SK-N-SH (cell line): Measurements from ENCODE around the gene PCDHGA1. TPM values are rescaled to one million over a fixed set of nuclear protein-coding genes. Genes with fewer than 3 reads are reported as not detected.

ENCODE experiments used
- CTCF ChIA-PET: fragments of 300-600, 350-600 bp; formaldehyde crosslinking; extraction: SDS; loops from one replicate; lab custom pipeline; 2021; lab: Yijun Ruan, JAX
- POLR2A ChIA-PET: fragments of 350-600 bp; sonication (Branson Sonifier 250); formaldehyde crosslinking; extraction: SDS; loops from one replicate; lab custom pipeline; 2020; ENCODE audit warnings: antibody characterized with exemption, inconsistent platforms; lab: Yijun Ruan, JAX
- DNase-seq: peaks from one replicate; pipeline ENCODE4 v3.0.0; 2012
- H2AFZ ChIP-seq: fragments of 200-600 bp; sonication (generic); 2 replicates; pipeline ENCODE4 v1.8.1; 2016; ENCODE audit warnings: antibody characterized with exemption, mild to moderate bottlenecking, low read depth
- H3F3A ChIP-seq: fragments of 200-600 bp; sonication (generic); replicated peaks from 2 replicates; pipeline ENCODE3; 2016; ENCODE audit warnings: antibody characterized with exemption, mild to moderate bottlenecking; ENCODE audit not compliant: insufficient read depth
- H3K27ac ChIP-seq, 2 experiments: fragments of 200-500 bp in 1 of 2; fragments of 200-600 bp in 1 of 2; sonication (Bioruptor generic) in 1 of 2; sonication (generic), shearing (Covaris generic) in 1 of 2; 2 replicates each; pipeline versions ENCODE4 v1.5.1 to v1.6.1; 2014 to 2016; ENCODE audit warnings: low read depth in 2 of 2, inconsistent platforms in 1 of 2, low read length in 1 of 2, mild to moderate bottlenecking in 1 of 2, mixed read lengths in 1 of 2
- H3K27me3 ChIP-seq: fragments of 200-600 bp; sonication (generic), shearing (Covaris generic); 2 replicates; pipeline ENCODE4 v1.6.1; 2016; ENCODE audit warnings: mixed run types; ENCODE audit not compliant: insufficient read depth
- H3K36me3 ChIP-seq, 2 experiments: fragments of 200-500 bp in 1 of 2; fragments of 200-600 bp in 1 of 2; sonication (Bioruptor generic) in 1 of 2; sonication (generic) in 1 of 2; replicated peaks in 1 of 2; 2 replicates each; pipeline versions ENCODE3 to v1.5.1; 2014 to 2016; ENCODE audit warnings: low read length in 1 of 2, mild to moderate bottlenecking in 1 of 2; ENCODE audit not compliant: insufficient read depth in 2 of 2, control insufficient read depth in 1 of 2
- H3K4me1 ChIP-seq, 2 experiments: fragments of 200-500 bp in 1 of 2; fragments of 200-600 bp in 1 of 2; sonication (Bioruptor generic) in 1 of 2; sonication (generic), shearing (Covaris generic) in 1 of 2; 2 replicates each; pipeline versions ENCODE4 v1.5.1 to v1.6.1; 2014 to 2016; ENCODE audit warnings: low read depth in 1 of 2, low read length in 1 of 2, mixed run types in 1 of 2; ENCODE audit not compliant: insufficient read depth in 2 of 2, control insufficient read depth in 1 of 2
- H3K4me2 ChIP-seq: fragments of 200-600 bp; sonication (generic), shearing (Covaris generic); 2 replicates; pipeline ENCODE4 v1.6.1; 2017; ENCODE audit warnings: mixed run types
- H3K4me3 ChIP-seq, 2 experiments: fragments of 200-500 bp in 1 of 2; fragments of 200-600 bp in 1 of 2; sonication (Bioruptor generic) in 1 of 2; sonication (generic), shearing (Covaris generic) in 1 of 2; 2 replicates each; pipeline versions ENCODE4 v1.5.1 to v1.8.1; 2014 to 2016; ENCODE audit warnings: low read depth in 2 of 2, inconsistent platforms in 1 of 2, low read length in 1 of 2, mild to moderate bottlenecking in 1 of 2, mixed read lengths in 1 of 2, moderate library complexity in 1 of 2
- H3K79me2 ChIP-seq: fragments of 200-600 bp; sonication (generic); 2 replicates; pipeline ENCODE4 v1.8.1; 2017; ENCODE audit warnings: mild to moderate bottlenecking; ENCODE audit not compliant: insufficient read depth
- H3K9ac ChIP-seq: fragments of 200-600 bp; sonication (generic); 2 replicates; pipeline ENCODE4 v1.6.1; 2017; ENCODE audit warnings: mixed run types
- H3K9me2 ChIP-seq: fragments of 200-600 bp; sonication (generic); 2 replicates; pipeline ENCODE4 v1.6.1; 2017; ENCODE audit warnings: mixed run types
- H3K9me3 ChIP-seq: fragments of 200-600 bp; sonication (generic); 2 replicates; pipeline ENCODE4 v1.6.1; 2017; ENCODE audit warnings: mixed run types, mild to moderate bottlenecking, moderate library complexity
- H4K20me1 ChIP-seq: fragments of 200-600 bp; sonication (generic); 2 replicates; pipeline ENCODE4 v1.6.1; 2017; ENCODE audit warnings: mild to moderate bottlenecking, mixed run types; ENCODE audit not compliant: insufficient read depth
- CTCF ChIP-seq: fragments of 200-600 bp; sonication (generic); IDR thresholded peaks from 2 replicates; pipeline ENCODE4 v1.6.1; 2017; ENCODE audit warnings: antibody characterized with exemption, mild to moderate bottlenecking, moderate library complexity
- FOSL2 ChIP-seq: IDR thresholded peaks from 2 replicates; pipeline ENCODE4 v1.4.0; 2012; ENCODE audit warnings: low read depth, mild to moderate bottlenecking, moderate library complexity, borderline replicate concordance
- FOXM1 ChIP-seq: IDR thresholded peaks from 2 replicates; pipeline ENCODE4 v1.4.0; 2012; ENCODE audit warnings: low read depth, mild to moderate bottlenecking
- GATA2 ChIP-seq: sonication (generic); formaldehyde crosslinking; IDR thresholded peaks from 2 replicates; pipeline ENCODE4 v1.5.0; 2020; ENCODE audit warnings: mild to moderate bottlenecking, missing genetic modification reagents
- IRF3 ChIP-seq: fragments of 150-350 bp; IDR thresholded peaks from 2 replicates; pipeline ENCODE4 v1.6.1; 2016; ENCODE audit warnings: mild to moderate bottlenecking, low read depth, low read length
- JUND ChIP-seq: IDR thresholded peaks from 2 replicates; pipeline ENCODE4 v1.4.0; 2012
- MEF2A ChIP-seq: IDR thresholded peaks from 2 replicates; pipeline ENCODE4 v1.4.0; 2012; ENCODE audit warnings: low read depth, borderline replicate concordance
- PBX3 ChIP-seq: IDR thresholded peaks from 2 replicates; pipeline ENCODE4; 2012
- POLR2AphosphoS5 ChIP-seq: IDR thresholded peaks from 2 replicates; pipeline ENCODE4 v1.6.1; 2012; ENCODE audit warnings: low read depth, low read length
- RCOR1 ChIP-seq: fragments of 150-350 bp; IDR thresholded peaks from 2 replicates; pipeline ENCODE4 v1.6.1; 2017; ENCODE audit warnings: antibody characterized with exemption, low read length
- REST ChIP-seq: IDR thresholded peaks from 2 replicates; pipeline ENCODE4 v1.6.1; 2012; ENCODE audit warnings: mild to moderate bottlenecking, low read depth, low read length, moderate library complexity
- RXRA ChIP-seq: IDR thresholded peaks from 2 replicates; pipeline ENCODE4 v1.4.0; 2012; ENCODE audit warnings: low read depth, mild to moderate bottlenecking, borderline replicate concordance
- SIN3A ChIP-seq: IDR thresholded peaks from 2 replicates; pipeline ENCODE4 v1.6.1; 2012; ENCODE audit warnings: low read depth, mild to moderate bottlenecking, low read length, moderate library complexity, borderline replicate concordance
- USF1 ChIP-seq: IDR thresholded peaks from 2 replicates; pipeline ENCODE4 v1.4.0; 2012; ENCODE audit warnings: low read depth, borderline replicate concordance
- USF2 ChIP-seq: fragments of 150-350 bp; IDR thresholded peaks from 2 replicates; pipeline ENCODE4 v1.6.1; 2017; ENCODE audit warnings: antibody characterized with exemption, low read length, low read depth, borderline replicate concordance
- YY1 ChIP-seq: IDR thresholded peaks from 2 replicates; pipeline ENCODE4 v1.4.0; 2012; ENCODE audit warnings: low read depth, mild to moderate bottlenecking
- WGBS: methylation state at CpG from one replicate; pipeline ENCODE4 v1.1.6; 2017; ENCODE audit warnings: low lambda C conversion rate; 5-methylcytosine and 5-hydroxymethylcytosine counted together
- polyA plus RNA-seq, 3 experiments: library from polyadenylated mRNA; depleted of rRNA; stranded (reverse); fragments of >200 nt; gene quantifications; 2 replicates each; pipeline ENCODE4 v1.2.3, GENCODE V29; 2012

Gene PCDHGA1
- polyA plus RNA-seq, 1 of the 3 experiments (the other 2 are of a cell fraction) = 1.2 TPM

- H3K79me2 ChIP-seq = peaks cover 5% of the 10 kb centered on the region; the same call in 1 of the 2 replicates
- H2AFZ ChIP-seq = peak overlapping the region; percentile 55
- DNase-seq = no peak
- H3K27me3 ChIP-seq = no peaks in the 10 kb centered on the region
- ChIA-PET CTCF (interaction anchor here (0.6 to 10.4 kb wide), 77 partner anchors 9 to 489 kb away, joined by 3 to 191 read pairs (median 7); partner anchors contain the start of genes PCDHB11, PCDHB12, PCDHB14 and PCDHB15), POLR2A (interaction anchor here (1.0 to 2.9 kb wide), 10 partner anchors 22 to 335 kb away, joined by 3 to 16 read pairs (median 8); partner anchors contain the start of genes DIAPH1, PCDHB14, PCDHGB7 and PCDHGC3)
- no peaks in the 10 kb centered on the region for H4K20me1 ChIP-seq
- H3K9ac ChIP-seq = peak overlapping the region; percentile 56; the same call in 1 of the 2 replicates
- peaks cover 21 to 23% of the 10 kb centered on the region in 2 experiments; a peak in 3 of 4 replicates for H3K4me1 ChIP-seq
- H3K9me3 ChIP-seq = no peaks in the 10 kb centered on the region
- peaks cover 14% of the 10 kb centered on the region for H3F3A ChIP-seq
- WGBS = 55% methylated on average over 6 of the region's 6 CpGs
- peak overlapping the region; percentile 91 to 100 for H3K27ac ChIP-seq
- H3K9me2 ChIP-seq = no peaks in the 10 kb centered on the region
- TF ChIP-seq POLR2AphosphoS5 (no peak), RXRA (no peak), CTCF (no peak), PBX3 (no peak), USF2 (no peak), FOSL2 (no peak), JUND (no peak), SIN3A (no peak), GATA2 (CRISPR knock-in tag) (no peak), REST (no peak), RCOR1 (no peak), FOXM1 (no peak), YY1 (no peak), MEF2A (no peak), USF1 (no peak), IRF3 (no peak)
- peaks cover 17 to 22% of the 10 kb centered on the region in 2 experiments for H3K36me3 ChIP-seq
- H3K4me2 ChIP-seq = peak overlapping the region; percentile 61
- H3K4me3 ChIP-seq = peak overlapping the region in 1 of 2 experiments; percentile 5; a peak in 1 of 4 replicates
Measured at GRCh38 chr5:141558150-141558549, 227.8 kb downstream of the PCDHGA1 start.
